ENCODE results near the gene LIMS2.

DNA sequence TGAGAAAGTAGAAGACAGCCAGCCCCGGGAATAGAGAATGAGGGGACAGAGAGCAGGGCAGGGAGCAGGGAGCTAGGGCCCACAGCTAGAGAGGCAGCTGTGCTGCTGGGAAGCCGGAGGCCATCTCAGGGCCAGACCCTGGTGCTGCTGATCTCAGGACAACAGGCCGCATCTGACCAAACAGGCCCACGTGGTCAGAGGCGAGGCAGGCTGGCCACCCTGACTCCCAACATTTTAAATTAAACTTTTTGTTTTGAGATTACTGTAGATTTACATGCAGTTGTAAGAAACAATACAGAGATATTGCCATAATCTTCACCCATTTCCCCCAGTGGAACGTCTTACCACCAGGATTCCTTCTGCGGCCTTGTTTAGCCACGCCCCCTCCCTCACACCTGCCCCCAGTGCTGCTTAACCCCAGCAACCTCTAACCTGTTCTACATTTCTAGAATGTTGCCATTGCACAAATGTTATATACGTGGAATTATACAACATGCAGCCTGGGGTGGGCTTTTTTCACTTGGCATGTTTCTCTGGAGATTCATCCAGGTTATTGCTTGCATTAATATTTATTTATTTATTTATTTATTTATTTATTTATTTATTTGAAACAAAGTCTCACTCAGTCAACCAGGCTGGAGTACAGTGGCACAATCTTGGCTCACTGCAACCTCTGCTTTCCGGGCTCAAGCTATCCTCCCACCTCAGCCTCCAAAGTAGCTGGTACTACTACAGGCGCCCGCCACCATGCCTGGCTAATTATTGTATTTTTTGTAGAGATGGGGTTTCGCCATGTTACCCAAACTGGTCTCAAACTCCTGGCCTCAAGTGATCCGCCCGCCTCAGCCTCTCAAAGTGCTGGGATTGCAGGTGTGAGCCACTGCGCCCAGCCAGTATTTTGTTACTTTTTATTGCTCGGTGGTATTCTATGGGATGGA is 78.0 kb downstream of the LIMS2 start:
- TF ChIP-seq POLR2A (IDR thresholded peaks at IDR 0.05; ENCODE audit: low read length) (no peak), GATA1 (IDR thresholded peaks at IDR 0.05; ENCODE audit: low read depth, low read length) (no peak)

Data from erythroblast (primary cell).